Measurements from ENCODE around the gene HEXIM1. TPM values are rescaled to one million over a fixed set of nuclear protein-coding genes. Genes with fewer than 3 reads are reported as not detected.

HEXIM1 gene
- total RNA-seq, 1 experiment from 2014 or later: 29.6 TPM

- no peaks in the 10 kb centered on the region for H3K27me3 Mint-ChIP-seq (ENCODE audit: low read depth)
- peaks cover 14% of the 10 kb centered on the region for H3K4me1 Mint-ChIP-seq
- DNase-seq (ENCODE audit: low spot score): no peak
- no peak for TF ChIP-seq PRRX2 (CRISPR knock-in tag; IDR thresholded peaks at IDR 0.05)
- TF ChIP-seq FOXP4 (CRISPR knock-in tag; IDR thresholded peaks at IDR 0.05): no peak
- TF ChIP-seq RELA (CRISPR knock-in tag; IDR thresholded peaks at IDR 0.05; ENCODE audit: borderline replicate concordance): no peak
- TF ChIP-seq JUN (CRISPR knock-in tag; IDR thresholded peaks at IDR 0.05): no peak
- no peak for TF ChIP-seq JAZF1 (CRISPR knock-in tag; IDR thresholded peaks at IDR 0.05)
- TF ChIP-seq, protein P1, sequence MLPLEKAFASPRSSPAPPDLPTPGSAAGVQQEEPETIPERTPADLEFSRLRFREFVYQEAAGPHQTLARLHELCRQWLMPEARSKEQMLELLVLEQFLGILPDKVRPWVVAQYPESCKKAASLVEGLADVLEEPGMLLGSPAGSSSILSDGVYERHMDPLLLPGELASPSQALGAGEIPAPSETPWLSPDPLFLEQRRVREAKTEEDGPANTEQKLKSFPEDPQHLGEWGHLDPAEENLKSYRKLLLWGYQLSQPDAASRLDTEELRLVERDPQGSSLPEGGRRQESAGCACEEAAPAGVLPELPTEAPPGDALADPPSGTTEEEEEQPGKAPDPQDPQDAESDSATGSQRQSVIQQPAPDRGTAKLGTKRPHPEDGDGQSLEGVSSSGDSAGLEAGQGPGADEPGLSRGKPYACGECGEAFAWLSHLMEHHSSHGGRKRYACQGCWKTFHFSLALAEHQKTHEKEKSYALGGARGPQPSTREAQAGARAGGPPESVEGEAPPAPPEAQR (CRISPR knock-in tag; IDR thresholded peaks at IDR 0.05): no peak
- no peak for TF ChIP-seq AFF4 (CRISPR knock-in tag; IDR thresholded peaks at IDR 0.05; ENCODE audit: borderline replicate concordance)
- no peak for TF ChIP-seq NR3C1 (CRISPR knock-in tag; conservative IDR thresholded peaks at IDR 0.05; ENCODE audit: low read depth)
- no peak for TF ChIP-seq SOX15 (CRISPR knock-in tag; IDR thresholded peaks at IDR 0.05)
- TF ChIP-seq HMGA2 (CRISPR knock-in tag; IDR thresholded peaks at IDR 0.05): no peak
- no peak for TF ChIP-seq CREM (CRISPR knock-in tag; IDR thresholded peaks at IDR 0.05)
- no peak for TF ChIP-seq TEAD1 (CRISPR knock-in tag; IDR thresholded peaks at IDR 0.05)
- H3K4me3 Mint-ChIP-seq: no peak overlapping the region
- ChIA-PET CTCF (interaction anchor here (0.6 to 3.1 kb wide), 7 partner anchors 15 to 207 kb away, joined by 3 to 27 read pairs (median 6); partner anchors contain the start of gene ACBD4), POLR2A (no interaction called here)
- no peaks in the 10 kb centered on the region for H3K36me3 Mint-ChIP-seq
- H3K9me3 Mint-ChIP-seq: no peaks in the 10 kb centered on the region
- no peak for ATAC-seq
- H3K27ac Mint-ChIP-seq: no peak overlapping the region
Observed at GRCh38 chr17:45117848-45118646, 30.2 kb upstream of the HEXIM1 start.

DNA sequence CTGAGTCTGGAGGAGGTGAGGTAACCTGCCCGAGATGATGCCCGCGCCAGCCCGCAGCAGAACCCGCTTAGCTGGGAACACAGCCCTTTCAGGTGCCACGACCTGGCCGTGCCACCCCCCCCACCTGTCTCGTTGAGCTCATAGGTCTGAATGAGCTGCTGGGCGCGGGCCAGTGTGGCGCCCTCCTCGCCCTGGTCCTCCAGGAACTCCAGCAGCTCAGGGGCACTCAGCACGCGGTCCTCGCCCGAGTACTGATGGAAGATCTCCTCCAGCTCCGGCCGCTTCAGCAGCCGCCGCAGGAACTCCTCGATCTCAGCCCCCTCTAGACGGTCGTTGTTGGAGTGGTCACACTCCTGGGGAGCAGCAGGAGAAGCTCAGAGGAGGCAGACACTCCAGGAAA, 29.6 kb upstream of the HEXIM1 start:
- POLR2A ChIA-PET: no interaction called here
- no peaks in the 10 kb centered on the region for H3K9me3 Mint-ChIP-seq
- H3K4me3 Mint-ChIP-seq: no peak overlapping the region
- H3K36me3 Mint-ChIP-seq: no peaks in the 10 kb centered on the region
- ATAC-seq (no peak), DNase-seq (ENCODE audit: low spot score) (no peak)
- H3K27ac Mint-ChIP-seq: no peak overlapping the region
- H3K27me3 Mint-ChIP-seq (ENCODE audit: low read depth): no peaks in the 10 kb centered on the region
- CTCF ChIA-PET: interaction anchor here (0.7 to 3.1 kb wide), 4 partner anchors 12 to 20 kb away, joined by 3 to 27 read pairs (median 6); partner anchors contain the start of gene ACBD4
- peaks cover 14% of the 10 kb centered on the region for H3K4me1 Mint-ChIP-seq
- TF ChIP-seq ATF1 (CRISPR knock-in tag; IDR thresholded peaks at IDR 0.05) (no peak), JAZF1 (CRISPR knock-in tag; IDR thresholded peaks at IDR 0.05) (no peak), SMAD4 (CRISPR knock-in tag; IDR thresholded peaks at IDR 0.05) (no peak), ZNF416 (CRISPR knock-in tag; IDR thresholded peaks at IDR 0.05) (no peak), KAT7 (CRISPR knock-in tag; IDR thresholded peaks at IDR 0.05; ENCODE audit: borderline replicate concordance) (no peak), AFF4 (CRISPR knock-in tag; IDR thresholded peaks at IDR 0.05; ENCODE audit: borderline replicate concordance) (no peak), MYBL2 (CRISPR knock-in tag; IDR thresholded peaks at IDR 0.05) (no peak), FOXJ3 (CRISPR knock-in tag; IDR thresholded peaks at IDR 0.05; ENCODE audit: borderline replicate concordance) (no peak)
- TF ChIP-seq, protein P2, sequence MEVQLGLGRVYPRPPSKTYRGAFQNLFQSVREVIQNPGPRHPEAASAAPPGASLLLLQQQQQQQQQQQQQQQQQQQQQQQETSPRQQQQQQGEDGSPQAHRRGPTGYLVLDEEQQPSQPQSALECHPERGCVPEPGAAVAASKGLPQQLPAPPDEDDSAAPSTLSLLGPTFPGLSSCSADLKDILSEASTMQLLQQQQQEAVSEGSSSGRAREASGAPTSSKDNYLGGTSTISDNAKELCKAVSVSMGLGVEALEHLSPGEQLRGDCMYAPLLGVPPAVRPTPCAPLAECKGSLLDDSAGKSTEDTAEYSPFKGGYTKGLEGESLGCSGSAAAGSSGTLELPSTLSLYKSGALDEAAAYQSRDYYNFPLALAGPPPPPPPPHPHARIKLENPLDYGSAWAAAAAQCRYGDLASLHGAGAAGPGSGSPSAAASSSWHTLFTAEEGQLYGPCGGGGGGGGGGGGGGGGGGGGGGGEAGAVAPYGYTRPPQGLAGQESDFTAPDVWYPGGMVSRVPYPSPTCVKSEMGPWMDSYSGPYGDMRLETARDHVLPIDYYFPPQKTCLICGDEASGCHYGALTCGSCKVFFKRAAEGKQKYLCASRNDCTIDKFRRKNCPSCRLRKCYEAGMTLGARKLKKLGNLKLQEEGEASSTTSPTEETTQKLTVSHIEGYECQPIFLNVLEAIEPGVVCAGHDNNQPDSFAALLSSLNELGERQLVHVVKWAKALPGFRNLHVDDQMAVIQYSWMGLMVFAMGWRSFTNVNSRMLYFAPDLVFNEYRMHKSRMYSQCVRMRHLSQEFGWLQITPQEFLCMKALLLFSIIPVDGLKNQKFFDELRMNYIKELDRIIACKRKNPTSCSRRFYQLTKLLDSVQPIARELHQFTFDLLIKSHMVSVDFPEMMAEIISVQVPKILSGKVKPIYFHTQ (CRISPR knock-in tag; IDR thresholded peaks at IDR 0.05): no peak
- TF ChIP-seq, protein P3, sequence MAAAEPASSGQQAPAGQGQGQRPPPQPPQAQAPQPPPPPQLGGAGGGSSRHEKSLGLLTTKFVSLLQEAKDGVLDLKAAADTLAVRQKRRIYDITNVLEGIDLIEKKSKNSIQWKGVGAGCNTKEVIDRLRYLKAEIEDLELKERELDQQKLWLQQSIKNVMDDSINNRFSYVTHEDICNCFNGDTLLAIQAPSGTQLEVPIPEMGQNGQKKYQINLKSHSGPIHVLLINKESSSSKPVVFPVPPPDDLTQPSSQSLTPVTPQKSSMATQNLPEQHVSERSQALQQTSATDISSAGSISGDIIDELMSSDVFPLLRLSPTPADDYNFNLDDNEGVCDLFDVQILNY (CRISPR knock-in tag; IDR thresholded peaks at IDR 0.05): no peak
